GM12891 (cell line): ENCODE data around the gene TMEM135.

Experiments
- PAX5 ChIP-seq: IDR thresholded peaks from 2 replicates; pipeline ENCODE4 v1.6.1; 2011; ENCODE audit warnings: low read length, moderate library complexity, mild to moderate bottlenecking; ENCODE audit not compliant: insufficient read depth, severe bottlenecking
- POLR2A ChIP-seq: IDR thresholded peaks from 2 replicates; pipeline ENCODE4 v1.6.1; 2011; ENCODE audit warnings: low read depth, low read length, control low read depth
- POLR2AphosphoS5 ChIP-seq: IDR thresholded peaks from 2 replicates; pipeline ENCODE4 v1.6.1; 2011; ENCODE audit warnings: low read depth, low read length, control low read depth
- POU2F2 ChIP-seq: IDR thresholded peaks from 2 replicates; pipeline ENCODE4 v1.6.1; 2011; ENCODE audit warnings: low read depth, mild to moderate bottlenecking, control low read depth, low read length, moderate library complexity
- TAF1 ChIP-seq: IDR thresholded peaks from 2 replicates; pipeline ENCODE4 v1.6.1; 2011; ENCODE audit warnings: low read depth, low read length, control low read depth

- no peak for TF ChIP-seq POLR2A
- TF ChIP-seq POLR2AphosphoS5: no peak
- TF ChIP-seq PAX5: no peak
- TF ChIP-seq POU2F2: no peak
- no peak for TF ChIP-seq TAF1
Measured at GRCh38 chr11:87256694-87257340, 219.1 kb downstream of the TMEM135 start.
